ENCODE measurements around the gene SPATA24. TPM values are rescaled to one million over a fixed set of nuclear protein-coding genes. Genes with fewer than 3 reads are reported as not detected.
A peak's percentile ranks its signal among the peaks of the same experiment; 100 is the strongest.

SPATA24 gene
- polyA plus RNA-seq, 1 donor from 2014 or later, result 6.7 TPM

- Histone ChIP-seq H3K36me3 (ENCODE audit: insufficient read depth, low read length) (no peaks in the 10 kb centered on the region), H4K20me1 (ENCODE audit: insufficient read depth) (no peaks in the 10 kb centered on the region), H3K27me3 (ENCODE audit: insufficient read depth, low read depth, low read length) (no peaks in the 10 kb centered on the region), H3K27ac (ENCODE audit: low read length) (peak overlapping the region; percentile 98), H3K4me3 (ENCODE audit: low read length) (no peak overlapping the region), H3K4me2 (ENCODE audit: low read length) (no peak overlapping the region), H3F3A (ENCODE audit: insufficient read depth, low read length, poor library complexity, severe bottlenecking) (no peaks in the 10 kb centered on the region), H3K9me2 (ENCODE audit: insufficient read depth, low read length) (no peaks in the 10 kb centered on the region), H3K9me3 (ENCODE audit: low read length) (no peaks in the 10 kb centered on the region), H3K9ac (ENCODE audit: low read length) (no peak overlapping the region), H3K79me2 (replicated peaks; ENCODE audit: insufficient read depth, low read length) (no peaks in the 10 kb centered on the region), H2AFZ (ENCODE audit: low read depth, low read length) (no peak overlapping the region)
- TF ChIP-seq CTCF (IDR thresholded peaks at IDR 0.05; ENCODE audit: poor library complexity, severe bottlenecking) (no peak), REST (IDR thresholded peaks at IDR 0.05; ENCODE audit: borderline replicate concordance) (no peak), SMC3 (conservative IDR thresholded peaks at IDR 0.05; ENCODE audit: poor library complexity) (no peak), EZH2 (IDR thresholded peaks at IDR 0.05; ENCODE audit: borderline replicate concordance, insufficient read depth, low read length, poor library complexity, severe bottlenecking) (no peak), MXI1 (conservative IDR thresholded peaks at IDR 0.05; ENCODE audit: poor library complexity, severe bottlenecking) (no peak), RAD21 (conservative IDR thresholded peaks at IDR 0.05) (no peak), POLR2AphosphoS5 (IDR thresholded peaks at IDR 0.05) (no peak), EP300 (conservative IDR thresholded peaks at IDR 0.05; ENCODE audit: poor library complexity, severe bottlenecking) (no peak), TAF1 (IDR thresholded peaks at IDR 0.05; ENCODE audit: low read depth) (no peak)
These were observed 41.7 kb upstream of the SPATA24 start for GRCh38 chr5:139445325-139446170.

- no peak overlapping the region for H2AFZ ChIP-seq (ENCODE audit: low read depth, low read length)
- no peaks in the 10 kb centered on the region for H4K20me1 ChIP-seq (ENCODE audit: insufficient read depth)
- H3K9me3 ChIP-seq (ENCODE audit: low read length), result no peaks in the 10 kb centered on the region
- H3K9me2 ChIP-seq (ENCODE audit: insufficient read depth, low read length), result no peaks in the 10 kb centered on the region
- H3K27ac ChIP-seq (ENCODE audit: low read length), result peak overlapping the region; percentile 98
- H3F3A ChIP-seq (ENCODE audit: insufficient read depth, low read length, poor library complexity, severe bottlenecking), result no peaks in the 10 kb centered on the region
- H3K9ac ChIP-seq (ENCODE audit: low read length), result peak overlapping the region; percentile 65
- no peaks in the 10 kb centered on the region for H3K79me2 ChIP-seq (replicated peaks; ENCODE audit: insufficient read depth, low read length)
- no peaks in the 10 kb centered on the region for H3K27me3 ChIP-seq (ENCODE audit: insufficient read depth, low read depth, low read length)
- H3K4me2 ChIP-seq (ENCODE audit: low read length), result peak overlapping the region; percentile 46
- H3K36me3 ChIP-seq (ENCODE audit: insufficient read depth, low read length), result no peaks in the 10 kb centered on the region
- H3K4me3 ChIP-seq (ENCODE audit: low read length), result peak overlapping the region; percentile 52
- TF ChIP-seq REST (IDR thresholded peaks at IDR 0.05; ENCODE audit: borderline replicate concordance), result peak; percentile 99
- no peak for TF ChIP-seq EZH2 (IDR thresholded peaks at IDR 0.05; ENCODE audit: borderline replicate concordance, insufficient read depth, low read length, poor library complexity, severe bottlenecking)
- TF ChIP-seq SMC3 (conservative IDR thresholded peaks at IDR 0.05; ENCODE audit: poor library complexity), result peak; percentile 47
- peak; percentile 58 for TF ChIP-seq POLR2AphosphoS5 (IDR thresholded peaks at IDR 0.05)
- TF ChIP-seq EP300 (conservative IDR thresholded peaks at IDR 0.05; ENCODE audit: poor library complexity, severe bottlenecking), result peak; percentile 88
- peak; percentile 53 for TF ChIP-seq MXI1 (conservative IDR thresholded peaks at IDR 0.05; ENCODE audit: poor library complexity, severe bottlenecking)
- TF ChIP-seq RAD21 (conservative IDR thresholded peaks at IDR 0.05), result peak; percentile 54
- peak; percentile 21 for TF ChIP-seq CTCF (IDR thresholded peaks at IDR 0.05; ENCODE audit: poor library complexity, severe bottlenecking)
- TF ChIP-seq TAF1 (IDR thresholded peaks at IDR 0.05; ENCODE audit: low read depth), result no peak
These were observed 40.1 kb upstream of the SPATA24 start for GRCh38 chr5:139443831-139444453.

Data from neural cell (in vitro differentiated cells).